Hepatocyte (in vitro differentiated cells): ENCODE results near the gene CTXN3. TPM values are rescaled to one million over a fixed set of nuclear protein-coding genes. Genes with fewer than 3 reads are reported as not detected.

Experiments
- DNase-seq: peaks from one replicate; pipeline ENCODE4 v3.0.0-alpha.2; 2016; ENCODE audit warnings: low spot score
- H2AFZ ChIP-seq: fragments of 200-600 bp; sonication (generic); 2 replicates; pipeline ENCODE4 v1.6.0; 2016; ENCODE audit warnings: antibody characterized with exemption, mild to moderate bottlenecking
- H3K27ac ChIP-seq: fragments of 200-600 bp; sonication (generic); 2 replicates; pipeline ENCODE4 v1.5.1; 2016; ENCODE audit warnings: mild to moderate bottlenecking
- H3K27me3 ChIP-seq: fragments of 200-600 bp; sonication (generic); 2 replicates; pipeline ENCODE4 v1.6.1; 2016
- H3K36me3 ChIP-seq: fragments of 200-600 bp; sonication (generic); replicated peaks from 2 replicates; pipeline ENCODE4 v1.5.1; 2016; ENCODE audit warnings: low read depth; ENCODE audit not compliant: insufficient read depth
- H3K4me1 ChIP-seq: fragments of 200-600 bp; sonication (generic); 2 replicates; pipeline ENCODE4 v1.5.1; 2016; ENCODE audit warnings: mild to moderate bottlenecking, moderate library complexity; ENCODE audit not compliant: insufficient read depth
- H3K4me2 ChIP-seq: fragments of 200-600 bp; sonication (generic); 2 replicates; pipeline ENCODE4 v1.6.0; 2016
- H3K4me3 ChIP-seq: fragments of 200-600 bp; sonication (generic); 2 replicates; pipeline ENCODE4 v1.5.1; 2016; ENCODE audit warnings: mild to moderate bottlenecking
- H3K79me2 ChIP-seq: fragments of 200-600 bp; sonication (generic); 2 replicates; pipeline ENCODE4 v1.6.0; 2017; ENCODE audit warnings: mild to moderate bottlenecking
- H3K9me2 ChIP-seq: fragments of 200-600 bp; sonication (generic); replicated peaks from 2 replicates; pipeline ENCODE4 v1.6.0; 2017; ENCODE audit warnings: mild to moderate bottlenecking; ENCODE audit not compliant: insufficient read depth
- H3K9me3 ChIP-seq: fragments of 200-600 bp; sonication (generic); 2 replicates; pipeline ENCODE4 v1.5.1; 2016; ENCODE audit warnings: low read depth, mild to moderate bottlenecking
- H4K20me1 ChIP-seq: fragments of 200-600 bp; sonication (generic); 2 replicates; pipeline ENCODE4 v1.6.0; 2016; ENCODE audit warnings: mild to moderate bottlenecking; ENCODE audit not compliant: insufficient read depth, poor library complexity, severe bottlenecking
- CTCF ChIP-seq: fragments of 200-600 bp; sonication (generic); IDR thresholded peaks from 2 replicates; pipeline ENCODE4 v1.5.1; 2016; ENCODE audit warnings: antibody characterized with exemption, mild to moderate bottlenecking; ENCODE audit not compliant: poor library complexity
- EZH2 ChIP-seq: fragments of 200-600 bp; sonication (generic); IDR thresholded peaks from 2 replicates; pipeline ENCODE4 v1.6.1; 2016; ENCODE audit warnings: antibody characterized with exemption, mild to moderate bottlenecking, borderline replicate concordance
- EZH2phosphoT487 ChIP-seq: fragments of 200-600 bp; sonication (generic); IDR thresholded peaks from one replicate; pipeline ENCODE4 v1.6.1; 2018; ENCODE audit warnings: antibody characterized with exemption, mild to moderate bottlenecking, low read depth, moderate library complexity; ENCODE audit not compliant: unreplicated experiment, severe bottlenecking
- WGBS: methylation state at CpG from one replicate; pipeline ENCODE4 v1.1.6; 2016; ENCODE audit warnings: low lambda C conversion rate; ENCODE audit errors: missing lambda C conversion rate; 5-methylcytosine and 5-hydroxymethylcytosine counted together
- polyA plus RNA-seq: library from polyadenylated mRNA; unstranded; fragments of >200 nt; fragmentation: Nextera tagmentation; extraction: Ambion mirVana; gene quantifications from 2 replicates; pipeline ENCODE4 v1.2.1, GENCODE V29; 2016
- total RNA-seq: library from RNA; depleted of rRNA; stranded (reverse); fragments of >200 nt; gene quantifications from 2 replicates; pipeline ENCODE4 v1.2.3, GENCODE V29; 2014

CTXN3 gene
- total and polyA plus RNA-seq, 2 experiments from 2014 or later: not detected

GRCh38 chr5:127705120-127705892, 56.4 kb downstream of the CTXN3 start:
- no peak overlapping the region for H3K4me3 ChIP-seq
- no peaks in the 10 kb centered on the region for H3K79me2 ChIP-seq
- H3K9me2 ChIP-seq: no peaks in the 10 kb centered on the region
- no peak overlapping the region for H2AFZ ChIP-seq
- no peaks in the 10 kb centered on the region for H4K20me1 ChIP-seq
- 83% methylated on average over 4 of the region's 4 CpGs for WGBS
- no peaks in the 10 kb centered on the region for H3K36me3 ChIP-seq
- H3K27me3 ChIP-seq: no peaks in the 10 kb centered on the region
- H3K4me1 ChIP-seq: peaks cover 3% of the 10 kb centered on the region
- H3K4me2 ChIP-seq: no peak overlapping the region
- TF ChIP-seq EZH2phosphoT487 (no peak), CTCF (no peak), EZH2 (no peak)
- DNase-seq: peak; percentile 54
- H3K27ac ChIP-seq: peak overlapping the region; percentile 14
- no peaks in the 10 kb centered on the region for H3K9me3 ChIP-seq

GRCh38 chr5:127706691-127707090, 57.8 kb downstream of the CTXN3 start:
- H3K4me1 ChIP-seq: peaks cover 3% of the 10 kb centered on the region
- no peaks in the 10 kb centered on the region for H3K36me3 ChIP-seq
- no peaks in the 10 kb centered on the region for H3K27me3 ChIP-seq
- H4K20me1 ChIP-seq: no peaks in the 10 kb centered on the region
- 78% methylated on average over 1 of the region's 1 CpG for WGBS
- H3K9me3 ChIP-seq: no peaks in the 10 kb centered on the region
- TF ChIP-seq EZH2phosphoT487 (no peak), CTCF (no peak), EZH2 (no peak)
- H3K4me3 ChIP-seq: no peak overlapping the region
- no peaks in the 10 kb centered on the region for H3K9me2 ChIP-seq
- peak overlapping the region; percentile 43 for H3K4me2 ChIP-seq
- peak overlapping the region; percentile 38 for H3K27ac ChIP-seq
- H3K79me2 ChIP-seq: no peaks in the 10 kb centered on the region
- no peak overlapping the region for H2AFZ ChIP-seq
- DNase-seq: no peak

GRCh38 chr5:127707209-127707608, 58.3 kb downstream of the CTXN3 start:
- Histone ChIP-seq H3K9me3 (no peaks in the 10 kb centered on the region), H4K20me1 (no peaks in the 10 kb centered on the region), H3K9me2 (no peaks in the 10 kb centered on the region), H3K36me3 (no peaks in the 10 kb centered on the region), H3K27ac (peak overlapping the region; percentile 38), H3K27me3 (no peaks in the 10 kb centered on the region), H3K79me2 (no peaks in the 10 kb centered on the region), H2AFZ (no peak overlapping the region), H3K4me1 (peaks cover 3% of the 10 kb centered on the region), H3K4me3 (no peak overlapping the region), H3K4me2 (peak overlapping the region; percentile 43)
- no peak for TF ChIP-seq EZH2
- no peak for TF ChIP-seq EZH2phosphoT487
- no peak for DNase-seq
- 40% methylated on average over 3 of the region's 3 CpGs for WGBS

Other genes with a start within 250 kb of the CTXN3 start
- gene PRRC1, start 131.4 kb upstream of the CTXN3 start, total RNA-seq: 84.0 and 105 TPM in 2 replicates
- 38.7 and 53.9 TPM in 2 replicates for gene PRRC1, start 131.4 kb upstream of the CTXN3 start, polyA plus RNA-seq
- not detected in 2 replicates for gene CCDC192, start 54.3 kb downstream of the CTXN3 start, total RNA-seq
- gene CCDC192, start 54.3 kb downstream of the CTXN3 start, polyA plus RNA-seq: 0.39 and 0.69 TPM in 2 replicates